HepG2 (cell line): ENCODE results near the gene FAM89B. TPM values are rescaled to one million over a fixed set of nuclear protein-coding genes. Genes with fewer than 3 reads are reported as not detected.

Experiments
- AFF4 ChIP-seq: sonication (generic); formaldehyde crosslinking; IDR thresholded peaks from 2 replicates; pipeline ENCODE4 v1.4.0; 2020; ENCODE audit warnings: missing genetic modification reagents
- CHCHD3 ChIP-seq: sonication (generic); formaldehyde crosslinking; IDR thresholded peaks from 2 replicates; pipeline ENCODE4 v1.8.0; 2022; ENCODE audit warnings: mild to moderate bottlenecking, missing genetic modification reagents, moderate library complexity
- EHMT2 ChIP-seq: fragments of 200-600 bp; sonication (generic); IDR thresholded peaks from 2 replicates; pipeline ENCODE4 v1.7.0; 2017; ENCODE audit warnings: antibody characterized with exemption, low read depth, low read length, borderline replicate concordance
- FLYWCH1 ChIP-seq: sonication (generic); formaldehyde crosslinking; IDR thresholded peaks from 2 replicates; pipeline ENCODE4 v1.8.1; 2023; ENCODE audit warnings: mild to moderate bottlenecking, missing genetic modification reagents
- GMEB1 ChIP-seq: sonication (generic); formaldehyde crosslinking; IDR thresholded peaks from 2 replicates; pipeline ENCODE4 v1.5.1; 2020; ENCODE audit warnings: missing genetic modification reagents, mild to moderate bottlenecking, borderline replicate concordance
- KAT2B ChIP-seq: fragments of 150-350 bp; IDR thresholded peaks from 2 replicates; pipeline ENCODE4 v1.6.1; 2014; ENCODE audit warnings: low read depth, low read length, borderline replicate concordance
- MLX ChIP-seq: IDR thresholded peaks from 2 replicates; pipeline ENCODE4 v1.6.1; 2016
- PATZ1 ChIP-seq: sonication (generic); formaldehyde crosslinking; IDR thresholded peaks from 2 replicates; pipeline ENCODE4 v1.4.0; 2020; ENCODE audit warnings: missing genetic modification reagents
- SIN3B ChIP-seq: fragments of 150-350 bp; IDR thresholded peaks from 2 replicates; pipeline ENCODE4 v1.6.1; 2014; ENCODE audit warnings: low read length
- SKI ChIP-seq: fragments of 450-650 bp; IDR thresholded peaks from one replicate; pipeline ENCODE4 v1.6.1; 2018; ENCODE audit warnings: mild to moderate bottlenecking; ENCODE audit not compliant: partially characterized antibody
- TAF15 ChIP-seq: fragments of 200-400 bp; formaldehyde crosslinking; IDR thresholded peaks from one replicate; pipeline ENCODE4 v1.6.1; 2018; ENCODE audit warnings: mild to moderate bottlenecking, low read depth, low read length; ENCODE audit not compliant: poor library complexity, severe bottlenecking
- USF2 ChIP-seq, 2 experiments: sonication (generic) in 1 of 2; formaldehyde crosslinking in 1 of 2; IDR thresholded peaks; 2 replicates each; pipeline versions ENCODE4 v1.5.1 to v1.6.1; 2011 to 2020; ENCODE audit warnings: borderline replicate concordance in 1 of 2, low read depth in 1 of 2, low read length in 1 of 2, mild to moderate bottlenecking in 1 of 2, missing genetic modification reagents in 1 of 2, moderate library complexity in 1 of 2
- ZBTB44 ChIP-seq: sonication (generic); formaldehyde crosslinking; IDR thresholded peaks from 2 replicates; pipeline ENCODE4 v1.4.0; 2020; ENCODE audit warnings: missing genetic modification reagents
- ZFP90 ChIP-seq: sonication (generic); formaldehyde crosslinking; IDR thresholded peaks from 2 replicates; pipeline ENCODE4 v1.8.0; 2022; ENCODE audit warnings: missing genetic modification reagents, mild to moderate bottlenecking, inconsistent platforms, borderline replicate concordance
- ZNF563 ChIP-seq: sonication (generic); formaldehyde crosslinking; IDR thresholded peaks from 2 replicates; pipeline ENCODE4 v1.8.0; 2022; ENCODE audit warnings: mild to moderate bottlenecking, moderate library complexity, missing genetic modification reagents
- polyA plus RNA-seq, 8 experiments: library from polyadenylated mRNA; depleted of rRNA in 3 of 8; stranded (reverse) in 7 of 8; unstranded in 1 of 8; fragments of >200 nt; fragmentation: Illumina TruSeq in 4 of 8; extraction: Trizol in 4 of 8; gene quantifications; 2 replicates each; pipeline versions ENCODE4 v1.2.1 to v1.2.3, GENCODE V29; 2011 to 2016; ENCODE audit warnings: low read depth in 4 of 8, missing spikeins in 1 of 8, mixed read lengths in 1 of 8; ENCODE audit not compliant: insufficient read depth in 1 of 8
- total RNA-seq, 5 experiments: library from RNA; depleted of rRNA; stranded (reverse); fragments of >200 nt; fragmentation: Illumina TruSeq; extraction: Trizol; gene quantifications; 2 replicates each; pipeline ENCODE4 v1.2.3, GENCODE V29; 2016; ENCODE audit warnings: low read depth in 1 of 5

FAM89B gene
- total and polyA plus RNA-seq, 2 of the 13 experiments (the other 11 are each of a cell fraction or from before 2014, with no cell fraction given) = 5.7 to 8.0 TPM

GRCh38 chr11:65615229-65615949, 43.1 kb downstream of the FAM89B start, which contains the start of gene PCNX3 (continued):
- TF ChIP-seq USF2 (IDR thresholded peaks at IDR 0.05; ENCODE audit: low read depth, low read length) (no peak), USF2 (CRISPR knock-in tag; IDR thresholded peaks at IDR 0.05; ENCODE audit: borderline replicate concordance) (no peak; the same call in 1 of the 2 replicates), MLX (CRISPR knock-in tag) (no peak), PATZ1 (peak; percentile 41; the same call in 1 of the 2 replicates), GMEB1 (peak; percentile 90), EHMT2 (no peak), AFF4 (CRISPR knock-in tag) (no peak), FLYWCH1 (CRISPR knock-in tag) (no peak), SIN3B (0 out of 2 replicates have a peak, but pooled peaks have one; percentile 36), CHCHD3 (no peak), ZNF563 (CRISPR knock-in tag) (no peak), ZBTB44 (CRISPR knock-in tag) (no peak), SKI (no peak), ZFP90 (CRISPR knock-in tag) (0 out of 2 replicates have a peak, but pooled peaks have one; percentile 11), TAF15 (no peak), KAT2B (no peak)
